Measurements from ENCODE around the gene SORCS1.

GRCh38 chr10:106708506-106708905 lies 456.0 kb downstream of the SORCS1 start:
- no peak for TF ChIP-seq PBX3 (IDR thresholded peaks at IDR 0.05)
- TF ChIP-seq CTCF (IDR thresholded peaks at IDR 0.05) = no peak
- no peak for TF ChIP-seq ELF1 (IDR thresholded peaks at IDR 0.05)
- no peak for TF ChIP-seq JUND (IDR thresholded peaks at IDR 0.05)
